ENCODE results near the gene MPZL3. TPM values are rescaled to one million over a fixed set of nuclear protein-coding genes. Genes with fewer than 3 reads are reported as not detected.

MPZL3 gene
- polyA plus RNA-seq, 2 of the 4 experiments (the other 2 are of a cell fraction): 0.34 to 1.0 TPM

DNA sequence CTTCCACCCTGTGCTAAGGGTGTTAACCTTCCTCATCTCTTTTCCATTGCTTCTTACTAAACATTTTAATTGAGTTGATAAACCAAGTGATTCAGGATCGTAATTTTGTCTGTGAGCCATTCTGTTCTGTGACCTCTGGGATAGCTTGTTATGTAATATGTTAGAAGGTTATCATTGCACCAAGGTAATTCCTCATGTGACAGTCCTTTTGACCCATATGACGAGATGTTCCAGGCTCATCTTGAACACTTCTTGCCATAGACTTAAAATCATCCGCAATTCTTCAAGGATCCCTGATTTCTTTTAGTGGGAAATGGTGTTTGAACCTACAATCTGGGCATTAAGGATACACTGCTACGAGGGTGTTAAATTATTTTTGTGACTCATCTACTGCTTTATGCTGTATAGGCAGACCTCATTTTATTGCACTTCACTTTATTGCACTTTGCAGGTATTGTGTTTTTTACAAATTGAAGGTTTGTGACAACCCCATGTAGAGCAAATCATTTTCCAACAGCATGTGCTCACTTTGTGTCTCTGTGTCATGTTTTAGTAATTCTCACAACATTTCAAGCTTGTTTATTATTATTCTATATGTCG, 31.0 kb upstream of the MPZL3 start:
- no peak for DNase-seq (ENCODE audit: low read depth in 1 of 2, low spot score in 1 of 2)
- 21% methylated on average over 5 of the region's 5 CpGs for WGBS (ENCODE audit: missing lambda C conversion rate)
- H3K4me3 ChIP-seq: no peak overlapping the region
- CTCF ChIA-PET: interaction anchor here (1.3 to 1.8 kb wide), 3 partner anchors 12 to 112 kb away, joined by 3 to 6 read pairs (median 5); no protein-coding TSS in a partner anchor
- H3K4me2 ChIP-seq: no peak overlapping the region
- POLR2A ChIA-PET: no interaction called here
- ATAC-seq: no peak
- no peak overlapping the region for H3K27ac ChIP-seq
- TF ChIP-seq, protein P1, sequence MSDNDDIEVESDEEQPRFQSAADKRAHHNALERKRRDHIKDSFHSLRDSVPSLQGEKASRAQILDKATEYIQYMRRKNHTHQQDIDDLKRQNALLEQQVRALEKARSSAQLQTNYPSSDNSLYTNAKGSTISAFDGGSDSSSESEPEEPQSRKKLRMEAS (IDR thresholded peaks at IDR 0.05): no peak
- TF ChIP-seq JUN (IDR thresholded peaks at IDR 0.05) (no peak), RFX5 (IDR thresholded peaks at IDR 0.05) (no peak), JUNB (IDR thresholded peaks at IDR 0.05) (no peak), EHF (CRISPR knock-in tag; IDR thresholded peaks at IDR 0.05) (no peak)
- TF ChIP-seq, protein P2, sequence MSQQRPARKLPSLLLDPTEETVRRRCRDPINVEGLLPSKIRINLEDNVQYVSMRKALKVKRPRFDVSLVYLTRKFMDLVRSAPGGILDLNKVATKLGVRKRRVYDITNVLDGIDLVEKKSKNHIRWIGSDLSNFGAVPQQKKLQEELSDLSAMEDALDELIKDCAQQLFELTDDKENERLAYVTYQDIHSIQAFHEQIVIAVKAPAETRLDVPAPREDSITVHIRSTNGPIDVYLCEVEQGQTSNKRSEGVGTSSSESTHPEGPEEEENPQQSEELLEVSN (IDR thresholded peaks at IDR 0.05; ENCODE audit: borderline replicate concordance, low read depth): no peak
- TF ChIP-seq, protein P3, sequence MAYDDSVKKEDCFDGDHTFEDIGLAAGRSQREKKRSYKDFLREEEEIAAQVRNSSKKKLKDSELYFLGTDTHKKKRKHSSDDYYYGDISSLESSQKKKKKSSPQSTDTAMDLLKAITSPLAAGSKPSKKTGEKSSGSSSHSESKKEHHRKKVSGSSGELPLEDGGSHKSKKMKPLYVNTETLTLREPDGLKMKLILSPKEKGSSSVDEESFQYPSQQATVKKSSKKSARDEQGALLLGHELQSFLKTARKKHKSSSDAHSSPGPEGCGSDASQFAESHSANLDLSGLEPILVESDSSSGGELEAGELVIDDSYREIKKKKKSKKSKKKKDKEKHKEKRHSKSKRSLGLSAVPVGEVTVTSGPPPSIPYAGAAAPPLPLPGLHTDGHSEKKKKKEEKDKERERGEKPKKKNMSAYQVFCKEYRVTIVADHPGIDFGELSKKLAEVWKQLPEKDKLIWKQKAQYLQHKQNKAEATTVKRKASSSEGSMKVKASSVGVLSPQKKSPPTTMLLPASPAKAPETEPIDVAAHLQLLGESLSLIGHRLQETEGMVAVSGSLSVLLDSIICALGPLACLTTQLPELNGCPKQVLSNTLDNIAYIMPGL (CRISPR knock-in tag; IDR thresholded peaks at IDR 0.05; ENCODE audit: borderline replicate concordance): no peak
- no peak for FAIRE-seq
- H3K4me1 ChIP-seq: no peaks in the 10 kb centered on the region
- no peaks in the 10 kb centered on the region for H3K9me3 ChIP-seq

DNA sequence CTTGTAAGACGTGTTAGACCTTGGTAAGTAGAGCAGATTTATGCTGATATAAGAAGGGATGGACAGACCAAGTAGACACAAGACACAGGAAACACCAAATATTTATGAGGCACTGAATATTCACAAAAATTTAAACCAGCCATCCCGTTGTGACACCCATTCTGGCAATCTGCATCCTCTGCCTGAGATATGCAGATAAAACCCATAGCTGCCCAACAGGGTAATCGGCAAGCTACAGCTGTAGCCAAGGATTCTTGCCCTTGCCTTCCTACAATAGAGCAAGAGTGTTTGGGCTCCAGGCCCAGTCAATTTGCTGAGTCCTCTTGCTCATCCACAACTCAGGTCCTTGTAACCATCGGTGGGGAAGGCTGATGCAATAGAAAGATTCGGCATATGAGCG, 30.4 kb upstream of the MPZL3 start:
- Histone ChIP-seq H3K9me3 (no peaks in the 10 kb centered on the region), H3K4me1 (no peaks in the 10 kb centered on the region), H3K27ac (no peak overlapping the region), H3K4me2 (no peak overlapping the region), H3K4me3 (no peak overlapping the region)
- no peak for ATAC-seq
- 67% methylated on average over 5 of the region's 6 CpGs for WGBS (ENCODE audit: missing lambda C conversion rate)
- POLR2A ChIA-PET: no interaction called here
- CTCF ChIA-PET: interaction anchor here (1.3 kb wide), 1 partner anchor 13 kb away, joined by 3 read pairs; no protein-coding TSS in a partner anchor
- no peak for DNase-seq (ENCODE audit: low read depth in 1 of 2, low spot score in 1 of 2)
- FAIRE-seq: no peak
- no peak for TF ChIP-seq FOXS1 (CRISPR knock-in tag; IDR thresholded peaks at IDR 0.05)
- TF ChIP-seq, protein P3 (CRISPR knock-in tag; IDR thresholded peaks at IDR 0.05; ENCODE audit: borderline replicate concordance): no peak
- no peak for TF ChIP-seq NR3C1 (IDR thresholded peaks at IDR 0.05)
- TF ChIP-seq, protein P4, sequence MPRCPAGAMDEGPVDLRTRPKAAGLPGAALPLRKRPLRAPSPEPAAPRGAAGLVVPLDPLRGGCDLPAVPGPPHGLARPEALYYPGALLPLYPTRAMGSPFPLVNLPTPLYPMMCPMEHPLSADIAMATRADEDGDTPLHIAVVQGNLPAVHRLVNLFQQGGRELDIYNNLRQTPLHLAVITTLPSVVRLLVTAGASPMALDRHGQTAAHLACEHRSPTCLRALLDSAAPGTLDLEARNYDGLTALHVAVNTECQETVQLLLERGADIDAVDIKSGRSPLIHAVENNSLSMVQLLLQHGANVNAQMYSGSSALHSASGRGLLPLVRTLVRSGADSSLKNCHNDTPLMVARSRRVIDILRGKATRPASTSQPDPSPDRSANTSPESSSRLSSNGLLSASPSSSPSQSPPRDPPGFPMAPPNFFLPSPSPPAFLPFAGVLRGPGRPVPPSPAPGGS (IDR thresholded peaks at IDR 0.05): no peak
- TF ChIP-seq HOXB5 (CRISPR knock-in tag; IDR thresholded peaks at IDR 0.05): no peak
- no peak for TF ChIP-seq MYC (IDR thresholded peaks at IDR 0.05; ENCODE audit: borderline replicate concordance, low read length)
- TF ChIP-seq CHD2 (IDR thresholded peaks at IDR 0.05; ENCODE audit: low read length, partially characterized antibody): no peak
- TF ChIP-seq, protein P5, sequence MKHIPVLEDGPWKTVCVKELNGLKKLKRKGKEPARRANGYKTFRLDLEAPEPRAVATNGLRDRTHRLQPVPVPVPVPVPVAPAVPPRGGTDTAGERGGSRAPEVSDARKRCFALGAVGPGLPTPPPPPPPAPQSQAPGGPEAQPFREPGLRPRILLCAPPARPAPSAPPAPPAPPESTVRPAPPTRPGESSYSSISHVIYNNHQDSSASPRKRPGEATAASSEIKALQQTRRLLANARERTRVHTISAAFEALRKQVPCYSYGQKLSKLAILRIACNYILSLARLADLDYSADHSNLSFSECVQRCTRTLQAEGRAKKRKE (CRISPR knock-in tag; IDR thresholded peaks at IDR 0.05; ENCODE audit: low read depth): no peak
- no peak for TF ChIP-seq POLR2A (IDR thresholded peaks at IDR 0.05; ENCODE audit: low read length)
- TF ChIP-seq, protein P6, sequence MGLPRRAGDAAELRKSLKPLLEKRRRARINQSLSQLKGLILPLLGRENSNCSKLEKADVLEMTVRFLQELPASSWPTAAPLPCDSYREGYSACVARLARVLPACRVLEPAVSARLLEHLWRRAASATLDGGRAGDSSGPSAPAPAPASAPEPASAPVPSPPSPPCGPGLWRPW (IDR thresholded peaks at IDR 0.05): no peak

All from A549 (cell line).